HT1080 (cell line): ENCODE data around the gene JOSD1. TPM values are rescaled to one million over a fixed set of nuclear protein-coding genes. Genes with fewer than 3 reads are reported as not detected.
A peak's percentile ranks its signal among the peaks of the same experiment; 100 is the strongest.

Experiments
- DNase-seq: peaks from one replicate; pipeline ENCODE4 v3.0.0-alpha.2; 2015; ENCODE audit warnings: low read depth
- polyA plus RNA-seq, 2 experiments: library from polyadenylated mRNA; depleted of rRNA; stranded (reverse); fragments of >200 nt; gene quantifications; 2 replicates each; pipeline ENCODE4 v1.2.3, GENCODE V29; 2015
- total RNA-seq: library from RNA; depleted of rRNA; stranded (reverse); fragments of >200 nt; shearing (Covaris generic); gene quantifications from 2 replicates; pipeline ENCODE4 v1.2.3, GENCODE V29; 2014; rRNA removed

Gene JOSD1
- 47.1 and 57.2 TPM in 2 replicates for total RNA-seq
- polyA plus RNA-seq (2015; cell fraction: cytosol; rRNA removed), result 50.7 and 52.2 TPM in 2 replicates
- 31.1 and 39.8 TPM in 2 replicates for polyA plus RNA-seq (2015; cell fraction: nucleus; rRNA removed)

- DNase-seq, result peak; percentile 87
These were observed at the start of gene JOSD1 for GRCh38 chr22:38700789-38701628. Gene JOSD1, minus strand, starts transcription at chr22:38700943. Its CDS starts 956 bp downstream, at chr22:38699987.

- no peak for DNase-seq
These were observed 49.4 kb upstream of the JOSD1 start for GRCh38 chr22:38750104-38750503.

GRCh38 chr22:38748487-38749136 is 47.9 kb upstream of the JOSD1 start:
- no peak for DNase-seq

- DNase-seq, result no peak
These were observed 45.1 kb upstream of the JOSD1 start for GRCh38 chr22:38745676-38746460.

GRCh38 chr22:38744981-38745380 is 44.2 kb upstream of the JOSD1 start:
- DNase-seq, result no peak

- no peak for DNase-seq
These were observed 41.6 kb upstream of the JOSD1 start for GRCh38 chr22:38742176-38742942.

- no peak for DNase-seq
These were observed 40.8 kb upstream of the JOSD1 start for GRCh38 chr22:38741576-38741975.

- DNase-seq, result no peak
These were observed 40.4 kb upstream of the JOSD1 start for GRCh38 chr22:38741166-38741565.

GRCh38 chr22:38740754-38741153 is 40.0 kb upstream of the JOSD1 start:
- no peak for DNase-seq

GRCh38 chr22:38740116-38740723 is 39.5 kb upstream of the JOSD1 start:
- DNase-seq, result no peak

- no peak for DNase-seq
These were observed 38.7 kb upstream of the JOSD1 start for GRCh38 chr22:38739300-38740055.

GRCh38 chr22:38738475-38739070 is 37.8 kb upstream of the JOSD1 start:
- DNase-seq, result no peak

GRCh38 chr22:38737302-38738060 is 36.7 kb upstream of the JOSD1 start:
- DNase-seq, result peak; percentile 72

GRCh38 chr22:38736257-38736570 is 35.5 kb upstream of the JOSD1 start:
- DNase-seq, result no peak

GRCh38 chr22:38735465-38736256 is 34.9 kb upstream of the JOSD1 start:
- no peak for DNase-seq

GRCh38 chr22:38735126-38735464 is 34.4 kb upstream of the JOSD1 start:
- DNase-seq, result no peak

- DNase-seq, result no peak
These were observed 33.8 kb upstream of the JOSD1 start for GRCh38 chr22:38734421-38735100.
